Eye (tissue), 1 donor: ENCODE data around the gene GTF3C1.

ENCODE experiments used
- DNase-seq: peaks from one replicate; pipeline ENCODE4 v3.0.0-alpha.2; 2015

The GTF3C1 gene

GRCh38 chr16:27421961-27422740 is 127.6 kb downstream of the GTF3C1 start:
- no peak for DNase-seq

GRCh38 chr16:27417047-27417671 is 132.6 kb downstream of the GTF3C1 start:
- no peak for DNase-seq

- DNase-seq = no peak
These were observed 134.8 kb downstream of the GTF3C1 start for GRCh38 chr16:27414788-27415431.

DNA sequence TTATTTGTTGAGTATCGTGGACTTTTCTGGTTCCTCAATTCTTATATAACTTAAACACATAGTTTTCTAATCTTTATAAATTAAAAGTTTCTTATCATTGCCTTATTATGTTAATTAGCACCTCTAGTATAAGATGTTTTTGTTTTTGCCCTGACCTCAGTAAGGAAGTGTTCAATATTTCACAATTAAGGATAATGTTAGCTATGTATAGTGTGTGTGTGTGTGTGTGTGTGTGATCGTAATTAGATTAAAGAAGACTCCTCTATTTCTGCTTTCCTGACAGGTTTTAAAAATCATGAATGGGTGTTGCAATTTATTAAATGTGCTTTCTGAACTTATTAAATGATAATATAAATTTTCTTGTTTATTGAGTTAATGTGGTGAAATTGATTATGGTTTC is 135.8 kb downstream of the GTF3C1 start:
- no peak for DNase-seq

DNA sequence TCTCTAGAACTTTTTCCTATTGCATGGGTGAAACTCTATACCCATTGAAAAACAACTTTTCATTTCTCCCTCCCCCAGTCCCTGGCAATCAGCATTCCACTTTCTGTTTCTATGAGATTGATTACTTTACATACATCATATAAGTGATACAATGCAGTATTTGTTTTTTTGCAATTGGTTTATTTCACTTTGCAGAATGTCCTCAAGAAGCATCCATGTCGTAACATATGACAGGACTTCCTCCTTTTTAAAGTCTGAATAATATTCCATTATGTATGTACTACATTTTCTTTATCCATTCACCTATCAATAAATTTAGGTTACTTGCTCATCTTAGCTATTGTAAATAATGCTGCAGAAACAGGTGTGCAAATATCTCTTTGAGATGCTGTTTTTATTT is 139.0 kb downstream of the GTF3C1 start:
- DNase-seq = no peak
